Measurements from ENCODE around the gene PLK5.
A peak's percentile ranks its signal among the peaks of the same experiment; 100 is the strongest.

PLK5 gene

GRCh38 chr19:1497578-1498235 lies 26.2 kb upstream of the PLK5 start:
- no peak for TF ChIP-seq MAX (IDR thresholded peaks at IDR 0.05)
- no peak for TF ChIP-seq ZBTB7A (IDR thresholded peaks at IDR 0.05; ENCODE audit: low read depth)
- no peak for TF ChIP-seq RAD21 (IDR thresholded peaks at IDR 0.05; ENCODE audit: low read depth)
- no peak for TF ChIP-seq TEAD4 (IDR thresholded peaks at IDR 0.05)
- TF ChIP-seq, protein P1, sequence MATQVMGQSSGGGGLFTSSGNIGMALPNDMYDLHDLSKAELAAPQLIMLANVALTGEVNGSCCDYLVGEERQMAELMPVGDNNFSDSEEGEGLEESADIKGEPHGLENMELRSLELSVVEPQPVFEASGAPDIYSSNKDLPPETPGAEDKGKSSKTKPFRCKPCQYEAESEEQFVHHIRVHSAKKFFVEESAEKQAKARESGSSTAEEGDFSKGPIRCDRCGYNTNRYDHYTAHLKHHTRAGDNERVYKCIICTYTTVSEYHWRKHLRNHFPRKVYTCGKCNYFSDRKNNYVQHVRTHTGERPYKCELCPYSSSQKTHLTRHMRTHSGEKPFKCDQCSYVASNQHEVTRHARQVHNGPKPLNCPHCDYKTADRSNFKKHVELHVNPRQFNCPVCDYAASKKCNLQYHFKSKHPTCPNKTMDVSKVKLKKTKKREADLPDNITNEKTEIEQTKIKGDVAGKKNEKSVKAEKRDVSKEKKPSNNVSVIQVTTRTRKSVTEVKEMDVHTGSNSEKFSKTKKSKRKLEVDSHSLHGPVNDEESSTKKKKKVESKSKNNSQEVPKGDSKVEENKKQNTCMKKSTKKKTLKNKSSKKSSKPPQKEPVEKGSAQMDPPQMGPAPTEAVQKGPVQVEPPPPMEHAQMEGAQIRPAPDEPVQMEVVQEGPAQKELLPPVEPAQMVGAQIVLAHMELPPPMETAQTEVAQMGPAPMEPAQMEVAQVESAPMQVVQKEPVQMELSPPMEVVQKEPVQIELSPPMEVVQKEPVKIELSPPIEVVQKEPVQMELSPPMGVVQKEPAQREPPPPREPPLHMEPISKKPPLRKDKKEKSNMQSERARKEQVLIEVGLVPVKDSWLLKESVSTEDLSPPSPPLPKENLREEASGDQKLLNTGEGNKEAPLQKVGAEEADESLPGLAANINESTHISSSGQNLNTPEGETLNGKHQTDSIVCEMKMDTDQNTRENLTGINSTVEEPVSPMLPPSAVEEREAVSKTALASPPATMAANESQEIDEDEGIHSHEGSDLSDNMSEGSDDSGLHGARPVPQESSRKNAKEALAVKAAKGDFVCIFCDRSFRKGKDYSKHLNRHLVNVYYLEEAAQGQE (IDR thresholded peaks at IDR 0.05; ENCODE audit: low read depth): no peak
- no peak for TF ChIP-seq TCF12 (IDR thresholded peaks at IDR 0.05; ENCODE audit: low read depth)

- TF ChIP-seq, protein P1 (IDR thresholded peaks at IDR 0.05; ENCODE audit: low read depth): no peak
- TF ChIP-seq CREB1 (IDR thresholded peaks at IDR 0.05; ENCODE audit: low read depth) (no peak), RAD21 (IDR thresholded peaks at IDR 0.05; ENCODE audit: low read depth) (no peak), NFIC (IDR thresholded peaks at IDR 0.05) (no peak), EGR1 (IDR thresholded peaks at IDR 0.05) (no peak), EP300 (IDR thresholded peaks at IDR 0.05; ENCODE audit: borderline replicate concordance) (no peak), TCF12 (IDR thresholded peaks at IDR 0.05; ENCODE audit: low read depth) (no peak), FOXM1 (IDR thresholded peaks at IDR 0.05; ENCODE audit: borderline replicate concordance, low read depth) (no peak), ZBTB7A (IDR thresholded peaks at IDR 0.05; ENCODE audit: low read depth) (no peak)
- TF ChIP-seq, protein P2, sequence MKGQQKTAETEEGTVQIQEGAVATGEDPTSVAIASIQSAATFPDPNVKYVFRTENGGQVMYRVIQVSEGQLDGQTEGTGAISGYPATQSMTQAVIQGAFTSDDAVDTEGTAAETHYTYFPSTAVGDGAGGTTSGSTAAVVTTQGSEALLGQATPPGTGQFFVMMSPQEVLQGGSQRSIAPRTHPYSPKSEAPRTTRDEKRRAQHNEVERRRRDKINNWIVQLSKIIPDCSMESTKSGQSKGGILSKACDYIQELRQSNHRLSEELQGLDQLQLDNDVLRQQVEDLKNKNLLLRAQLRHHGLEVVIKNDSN (IDR thresholded peaks at IDR 0.05): no peak
These were observed 22.7 kb upstream of the PLK5 start for GRCh38 chr19:1501200-1501595.

- TF ChIP-seq CREB1 (IDR thresholded peaks at IDR 0.05; ENCODE audit: low read depth): no peak
- TF ChIP-seq EGR1 (IDR thresholded peaks at IDR 0.05): no peak
- TF ChIP-seq FOXM1 (IDR thresholded peaks at IDR 0.05; ENCODE audit: borderline replicate concordance, low read depth): no peak
- TF ChIP-seq EP300 (IDR thresholded peaks at IDR 0.05; ENCODE audit: borderline replicate concordance): no peak
- TF ChIP-seq NFIC (IDR thresholded peaks at IDR 0.05): no peak
These were observed 21.3 kb upstream of the PLK5 start for GRCh38 chr19:1502433-1503088.

GRCh38 chr19:1503089-1503924 lies 20.6 kb upstream of the PLK5 start:
- TF ChIP-seq, protein P2 (IDR thresholded peaks at IDR 0.05): peak; percentile 32; the same call in 1 of the 2 replicates
- TF ChIP-seq CEBPB (IDR thresholded peaks at IDR 0.05): no peak
- TF ChIP-seq MAX (IDR thresholded peaks at IDR 0.05): peak; percentile 91
- TF ChIP-seq, protein P1 (IDR thresholded peaks at IDR 0.05; ENCODE audit: low read depth): no peak
- no peak for TF ChIP-seq EP300 (IDR thresholded peaks at IDR 0.05; ENCODE audit: borderline replicate concordance)
- no peak for TF ChIP-seq CREB1 (IDR thresholded peaks at IDR 0.05; ENCODE audit: low read depth)
- TF ChIP-seq EGR1 (IDR thresholded peaks at IDR 0.05): no peak
- TF ChIP-seq ZBTB7A (IDR thresholded peaks at IDR 0.05; ENCODE audit: low read depth): peak; percentile 83
- peak; percentile 33; the same call in 1 of the 2 replicates for TF ChIP-seq RAD21 (IDR thresholded peaks at IDR 0.05; ENCODE audit: low read depth)
- TF ChIP-seq NFIC (IDR thresholded peaks at IDR 0.05): no peak
- TF ChIP-seq TAF1 (IDR thresholded peaks at IDR 0.05; ENCODE audit: low read depth): no peak

Measured in Ishikawa (cell line).